ENCODE data around the gene S100A12. TPM values are rescaled to one million over a fixed set of nuclear protein-coding genes. Genes with fewer than 3 reads are reported as not detected.

S100A12 gene
- total RNA-seq, 1 experiment from 2014 or later = not detected

- no TSS peak for BruUV-seq (replicated peaks)
- POLR2A ChIA-PET (ENCODE audit: unreplicated experiment) = interaction anchor here (0.6 kb wide), 2 partner anchors 30 to 353 kb away, joined by 3 read pairs; no protein-coding TSS in a partner anchor
- H2AFZ ChIP-seq (ENCODE audit: low read length) = no peak overlapping the region
Measured at GRCh38 chr1:153355445-153356071, 19.9 kb downstream of the S100A12 start.

GRCh38 chr1:153354515-153355193 is 20.8 kb downstream of the S100A12 start:
- Histone ChIP-seq H4K20me1 (ENCODE audit: low read length) (no peaks in the 10 kb centered on the region), H3K27ac (ENCODE audit: low read length) (no peak overlapping the region), H3K36me3 (ENCODE audit: low read depth, low read length) (no peaks in the 10 kb centered on the region), H3K79me2 (ENCODE audit: low read length) (no peaks in the 10 kb centered on the region), H3K4me2 (ENCODE audit: low read length) (no peak overlapping the region), H3K9me3 (ENCODE audit: low read length) (no peaks in the 10 kb centered on the region), H3K27me3 (ENCODE audit: low read length) (peaks cover 20% of the 10 kb centered on the region), H3F3A (ENCODE audit: low read length, unreplicated experiment) (peaks cover 4% of the 10 kb centered on the region), H3K4me1 (ENCODE audit: insufficient read depth, low read length) (peaks cover 46% of the 10 kb centered on the region), H3K9me2 (replicated peaks; ENCODE audit: low read length) (no peaks in the 10 kb centered on the region), H3K9ac (ENCODE audit: low read length) (no peak overlapping the region), H2AFZ (ENCODE audit: low read length) (no peak overlapping the region), H3K4me3 (ENCODE audit: low read length) (no peak overlapping the region)
- intact Hi-C loops (cut with micrococcal nuclease) = loop anchor here (2.0 to 10.0 kb wide), 3 partner anchors 50 to 390 kb away; partner anchors contain the start of genes ILF2 and NPR1
- BruUV-seq (replicated peaks) = no TSS peak
- CTCF ChIA-PET = interaction anchor here (0.5 to 1.6 kb wide), 8 partner anchors 136 to 782 kb away, joined by 3 to 9 read pairs (median 4); no protein-coding TSS in a partner anchor
- POLR2A ChIA-PET (ENCODE audit: unreplicated experiment) = interaction anchor here (0.6 kb wide), 2 partner anchors 29 to 354 kb away, joined by 3 read pairs; no protein-coding TSS in a partner anchor
- DNase-seq = no peak
- TF ChIP-seq EZH2 (IDR thresholded peaks at IDR 0.05; ENCODE audit: low read length, unreplicated experiment) = no peak
- no peak for TF ChIP-seq EZH2phosphoT487 (IDR thresholded peaks at IDR 0.05; ENCODE audit: borderline replicate concordance, low read length)
- 0 out of 2 replicates have a peak, but pooled peaks have one; percentile 35 for TF ChIP-seq CTCF (conservative IDR thresholded peaks at IDR 0.05; ENCODE audit: low read depth, low read length)
- no peak for ATAC-seq

More at GRCh38 chr1:153355445-153356071, 19.9 kb downstream of the S100A12 start:
- Histone ChIP-seq H3K36me3 (ENCODE audit: low read depth, low read length) (no peaks in the 10 kb centered on the region), H3K79me2 (ENCODE audit: low read length) (no peaks in the 10 kb centered on the region), H3K4me1 (ENCODE audit: insufficient read depth, low read length) (peaks cover 46% of the 10 kb centered on the region), H3K27me3 (ENCODE audit: low read length) (peaks cover 13% of the 10 kb centered on the region), H3K9me2 (replicated peaks; ENCODE audit: low read length) (no peaks in the 10 kb centered on the region), H3K27ac (ENCODE audit: low read length) (no peak overlapping the region), H4K20me1 (ENCODE audit: low read length) (no peaks in the 10 kb centered on the region), H3K9ac (ENCODE audit: low read length) (no peak overlapping the region), H3K9me3 (ENCODE audit: low read length) (no peaks in the 10 kb centered on the region), H3F3A (ENCODE audit: low read length, unreplicated experiment) (peaks cover 4% of the 10 kb centered on the region), H3K4me2 (ENCODE audit: low read length) (no peak overlapping the region), H3K4me3 (ENCODE audit: low read length) (no peak overlapping the region)
- ATAC-seq (peak; percentile 81), DNase-seq (peak; percentile 92)
- intact Hi-C loops (cut with micrococcal nuclease) = loop anchor here (2.0 to 10.0 kb wide), 3 partner anchors 49 to 389 kb away; partner anchors contain the start of genes ILF2 and NPR1
- TF ChIP-seq EZH2phosphoT487 (IDR thresholded peaks at IDR 0.05; ENCODE audit: borderline replicate concordance, low read length) (no peak), CTCF (conservative IDR thresholded peaks at IDR 0.05; ENCODE audit: low read depth, low read length) (peak; percentile 95), EZH2 (IDR thresholded peaks at IDR 0.05; ENCODE audit: low read length, unreplicated experiment) (no peak)
- CTCF ChIA-PET = interaction anchor here (0.5 to 1.6 kb wide), 8 partner anchors 135 to 781 kb away, joined by 3 to 9 read pairs (median 4); no protein-coding TSS in a partner anchor
